Measurements from ENCODE around the gene PLEKHD1.
A peak's percentile ranks its signal among the peaks of the same experiment; 100 is the strongest.

The PLEKHD1 gene

DNA sequence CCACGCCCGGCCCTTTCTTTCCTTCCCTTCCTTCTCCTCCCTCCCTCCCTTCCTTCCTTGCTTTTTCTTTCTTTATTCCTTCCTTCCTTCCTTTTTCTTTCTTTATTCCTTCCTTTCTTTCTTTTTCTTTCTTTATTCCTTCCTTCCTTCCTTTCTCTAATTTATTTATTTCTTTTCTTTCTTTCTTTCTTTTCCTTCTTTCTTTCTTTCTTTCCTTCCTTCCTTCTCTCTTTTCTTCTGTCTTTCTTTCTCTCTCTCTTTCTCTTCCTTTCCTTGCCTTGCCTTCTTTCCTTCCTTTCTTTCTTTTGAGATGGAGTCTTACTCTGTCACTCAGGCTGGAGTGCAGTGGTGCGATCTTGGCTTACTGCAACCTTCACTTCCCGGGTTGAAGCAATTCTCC lies 74.2 kb downstream of the PLEKHD1 start:
- DNase-seq = no peak

DNA sequence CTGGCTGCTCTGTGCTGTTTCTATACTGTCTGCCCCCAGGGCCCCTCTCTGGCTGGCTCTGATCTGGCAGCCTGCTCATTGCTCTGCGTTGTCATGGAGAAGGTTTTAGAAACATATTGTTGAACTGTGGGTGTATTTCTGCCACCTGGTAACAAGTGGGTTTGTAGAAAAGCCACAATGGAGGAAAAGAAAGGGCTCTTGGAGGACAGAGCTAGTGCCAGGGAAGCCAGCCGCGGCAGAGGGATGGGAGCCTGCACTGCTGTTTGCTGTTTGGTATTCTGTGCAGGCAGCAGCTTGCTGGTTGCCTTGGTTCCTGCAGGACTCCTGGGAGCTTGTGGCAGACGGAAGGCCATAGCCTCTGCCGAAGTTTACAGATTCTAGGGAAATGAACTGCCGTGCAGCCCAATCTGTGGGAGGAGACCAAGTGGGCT lies 75.1 kb downstream of the PLEKHD1 start:
- no peak for DNase-seq

DNA sequence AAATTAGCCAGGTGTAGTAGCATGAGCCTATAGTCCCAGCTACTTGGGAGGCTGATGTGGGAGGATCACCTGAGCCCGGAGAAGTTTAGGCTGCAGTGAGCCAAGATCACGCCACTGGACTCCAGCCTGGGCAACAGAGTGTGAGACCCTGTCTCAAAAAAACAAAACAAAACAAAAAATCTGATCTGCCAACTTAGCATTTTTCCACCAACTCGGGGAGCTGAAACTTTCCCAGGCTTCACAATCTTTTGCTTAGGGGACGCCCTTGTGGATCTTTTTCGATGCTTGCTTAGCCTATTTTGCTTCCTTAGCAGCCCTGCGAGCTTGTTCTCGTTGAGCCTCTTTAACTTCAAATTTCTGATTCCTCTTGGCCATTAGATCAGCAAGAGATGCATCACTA lies 76.3 kb downstream of the PLEKHD1 start:
- DNase-seq = no peak

DNA sequence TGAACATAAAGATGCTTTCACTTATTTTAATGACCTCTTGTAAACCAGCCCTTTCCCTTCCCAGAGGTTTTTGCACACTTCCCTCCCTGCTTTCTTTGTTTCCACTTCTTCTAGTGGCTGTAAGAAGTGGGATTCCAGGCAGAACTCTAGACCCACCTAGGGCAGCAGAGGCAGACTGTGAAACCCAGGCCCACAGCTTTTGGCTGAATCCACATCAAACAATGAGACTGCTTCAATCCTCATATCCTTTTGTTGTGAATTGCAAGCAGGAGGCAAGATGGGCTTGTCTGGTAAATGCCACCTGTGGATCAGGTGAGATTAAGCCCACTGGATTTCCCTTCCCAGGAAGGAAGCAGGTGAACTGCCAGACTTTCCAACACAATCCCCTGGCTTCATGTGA lies 77.4 kb downstream of the PLEKHD1 start:
- DNase-seq = no peak

DNA sequence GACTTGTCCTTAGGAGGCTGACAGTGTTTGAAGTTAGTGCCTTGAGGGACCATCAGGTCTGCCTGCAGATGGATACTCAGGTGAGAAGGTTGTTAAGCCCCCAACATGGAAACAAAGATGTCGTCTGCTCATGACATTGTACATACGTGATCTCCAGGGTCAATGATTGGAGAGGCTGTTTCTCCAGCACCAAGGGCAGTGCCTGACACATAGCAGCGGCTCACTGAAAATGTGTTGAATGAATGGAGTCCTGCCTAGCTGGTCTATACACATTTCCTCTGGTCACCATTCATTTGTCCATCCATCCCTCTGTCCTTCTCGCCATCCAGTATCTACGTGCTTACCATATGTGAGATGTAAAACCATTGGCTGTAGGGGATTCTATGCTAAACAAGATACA lies 83.0 kb downstream of the PLEKHD1 start:
- DNase-seq = no peak

DNA sequence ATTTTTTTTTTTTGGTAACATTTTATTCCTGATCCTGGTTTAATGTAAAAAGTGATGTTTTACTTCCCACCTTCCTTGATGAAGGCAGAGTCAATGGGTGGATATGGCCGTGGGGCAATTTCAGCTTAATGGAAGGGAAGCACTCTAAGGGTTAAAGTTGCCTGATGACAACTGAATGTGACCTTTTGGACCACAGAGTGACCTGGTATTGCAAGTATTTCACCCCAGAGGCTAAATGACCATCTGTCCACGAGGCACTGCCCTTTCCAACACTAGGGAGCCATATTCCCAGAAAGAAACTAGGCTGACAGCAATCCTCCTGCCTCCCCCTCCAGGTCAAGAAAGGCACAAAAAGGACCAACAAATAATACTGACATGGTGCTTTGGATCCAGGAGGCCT lies 85.3 kb downstream of the PLEKHD1 start:
- DNase-seq = no peak

DNA sequence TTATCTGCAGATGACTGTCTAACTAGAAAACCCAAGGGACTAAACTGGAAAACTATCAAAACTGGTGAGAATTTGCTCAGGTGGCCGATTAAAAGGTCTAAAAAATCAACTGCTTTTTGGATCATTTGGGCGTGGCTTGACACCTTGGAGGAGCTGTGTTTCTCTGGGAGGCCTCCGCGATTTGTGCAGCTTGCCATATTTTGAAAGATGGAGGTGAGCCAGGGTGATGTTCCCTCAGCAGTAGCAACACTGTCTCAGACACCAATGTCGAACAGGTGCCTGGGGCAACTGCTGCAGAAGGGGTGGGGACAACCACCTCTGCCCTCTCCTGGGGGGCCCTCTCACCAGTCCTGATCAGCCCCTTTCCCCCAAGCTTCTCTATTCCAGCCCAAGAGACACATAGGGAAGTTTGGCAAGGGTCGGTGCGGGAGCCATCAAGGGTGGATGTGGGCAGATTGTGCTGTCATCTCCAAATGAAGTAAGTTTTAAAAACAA lies 86.4 kb downstream of the PLEKHD1 start:
- no peak for DNase-seq

DNA sequence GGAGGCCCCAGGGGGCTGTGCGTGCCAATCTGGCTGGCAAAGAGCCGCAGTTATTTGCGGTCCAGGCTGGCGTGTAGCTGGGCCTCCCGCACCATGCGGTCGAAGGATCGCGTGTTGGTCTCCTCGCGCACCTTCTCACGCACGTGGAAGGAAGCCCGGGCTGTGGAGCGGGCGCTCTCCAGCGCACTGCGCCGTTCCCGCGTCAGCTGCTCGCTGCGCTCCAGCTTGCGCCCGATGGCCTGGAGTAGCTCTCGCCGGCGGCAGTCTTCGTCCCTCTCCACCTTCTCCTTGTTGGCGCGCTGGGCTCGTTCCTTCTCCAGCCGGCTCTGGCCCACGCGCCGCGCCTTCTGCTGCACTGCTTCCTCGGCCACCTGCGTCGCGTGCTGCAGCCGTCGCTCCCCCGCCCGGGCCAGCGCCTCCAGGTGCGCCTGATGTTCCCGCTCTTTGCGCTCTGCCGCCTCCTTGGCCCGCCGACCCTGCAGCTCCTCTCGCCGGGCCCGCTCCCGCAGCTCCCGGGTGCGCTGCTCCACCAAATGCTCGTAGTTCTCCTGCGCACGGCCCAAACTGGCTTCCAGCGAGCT lies 87.0 kb downstream of the PLEKHD1 start:
- no peak for DNase-seq

DNA sequence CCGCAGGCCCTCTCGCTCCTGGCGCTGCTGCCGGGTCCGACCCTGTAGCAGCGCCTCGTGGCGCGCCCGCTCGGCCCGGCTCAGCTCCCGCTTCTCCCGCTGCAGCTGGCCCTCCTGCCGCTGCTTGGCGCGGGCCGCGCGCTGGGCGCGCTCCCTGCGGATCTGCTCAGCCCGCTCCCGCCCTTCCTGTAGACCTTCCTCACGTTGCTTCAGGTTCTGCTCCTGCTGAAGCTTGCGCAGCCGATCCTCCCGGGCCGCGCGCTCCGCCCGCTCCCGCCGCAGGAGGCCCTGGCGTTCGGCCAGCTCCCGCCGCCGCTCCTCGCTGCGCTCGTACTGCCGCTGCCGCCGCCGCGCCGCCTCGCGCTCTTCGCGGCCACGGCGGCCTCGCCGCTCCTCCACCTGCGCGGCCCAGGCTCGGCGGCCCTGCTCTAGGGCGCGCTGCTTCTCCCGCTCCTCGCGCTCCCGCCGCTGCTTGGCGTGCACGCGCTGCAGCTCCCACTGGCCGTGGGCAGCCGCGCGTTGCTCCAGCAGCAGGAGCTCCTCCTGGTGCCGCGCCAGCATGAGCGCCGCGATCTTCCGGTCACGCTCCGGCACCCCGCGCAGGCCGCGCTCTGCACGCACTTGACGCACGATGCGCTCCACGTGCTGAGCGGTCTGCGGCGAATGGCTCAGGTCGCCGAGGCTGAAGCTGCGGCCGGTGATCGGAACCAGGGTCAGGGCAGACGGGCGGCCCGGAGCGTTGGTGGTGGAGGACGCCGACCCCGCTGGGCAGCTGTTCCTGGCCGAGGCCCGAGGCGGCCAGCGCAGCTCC lies 87.7 kb downstream of the PLEKHD1 start:
- DNase-seq = no peak

DNA sequence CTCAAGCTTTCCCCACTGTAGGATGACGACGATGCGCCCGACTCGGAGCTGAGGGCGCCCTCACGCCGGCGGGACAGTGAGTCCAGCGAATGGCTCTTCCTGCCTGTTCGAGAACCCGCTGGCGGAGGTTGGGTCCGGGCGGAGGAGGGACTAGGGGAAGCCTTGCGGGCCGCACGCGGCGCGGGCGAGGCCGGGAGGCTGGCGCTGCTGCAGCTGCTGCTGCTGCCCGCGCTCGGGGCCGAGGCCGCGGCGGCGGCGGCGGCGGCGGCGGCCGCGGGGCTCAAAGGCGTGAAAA lies 88.3 kb downstream of the PLEKHD1 start:
- DNase-seq = no peak

DNA sequence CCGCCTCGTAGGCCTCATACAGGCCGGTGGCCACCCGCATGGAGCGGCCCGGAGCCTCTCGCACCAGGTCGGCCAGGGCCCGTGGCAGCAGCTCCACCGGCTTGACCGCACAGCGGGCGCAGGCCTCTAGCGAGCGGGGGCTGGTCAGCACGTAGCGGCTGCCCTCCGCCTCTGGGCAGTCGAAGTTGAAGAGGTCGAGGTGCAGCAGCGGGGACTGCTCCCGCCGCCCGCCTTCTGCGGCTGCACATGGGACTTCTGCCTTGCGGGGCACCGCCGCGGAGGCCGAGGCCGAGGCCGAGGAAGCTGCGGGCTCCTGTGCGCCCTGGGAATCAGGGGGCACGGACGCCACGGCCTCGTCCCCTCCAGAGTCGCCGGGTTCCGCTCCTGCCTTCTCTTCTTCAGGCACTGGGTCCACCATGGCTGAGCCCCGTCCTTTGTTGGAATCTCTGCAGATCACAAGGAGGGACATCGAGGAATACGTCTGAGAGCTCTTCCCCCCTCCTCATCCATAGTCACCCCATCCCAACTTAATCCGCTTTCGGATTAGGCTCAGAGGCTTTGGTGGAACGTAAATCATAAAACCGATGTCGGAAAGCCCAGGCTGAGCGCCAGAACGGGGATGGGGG lies 88.8 kb downstream of the PLEKHD1 start:
- DNase-seq = no peak

DNA sequence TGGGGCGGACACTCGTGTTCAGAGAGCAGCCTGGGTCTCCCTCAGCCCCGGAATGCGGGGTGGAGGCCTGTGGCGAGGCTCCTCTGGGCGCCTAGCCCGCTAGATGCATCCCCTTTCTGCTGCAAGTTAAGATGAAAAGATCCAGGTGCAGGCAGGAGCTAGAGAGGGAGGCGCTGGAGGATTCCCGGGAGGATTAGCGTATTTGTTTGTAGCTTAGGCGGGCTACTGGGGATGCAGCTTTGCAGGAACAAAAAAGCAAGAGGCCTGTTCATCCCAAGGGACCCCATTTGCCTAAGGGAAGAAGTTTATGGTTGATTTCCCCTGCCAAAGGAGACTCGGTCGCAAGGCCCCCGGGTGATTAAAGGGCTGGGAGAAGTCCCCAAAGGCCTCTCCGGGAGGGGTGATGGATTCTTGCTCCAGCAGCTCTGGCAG lies 89.3 kb downstream of the PLEKHD1 start:
- DNase-seq = no peak

DNA sequence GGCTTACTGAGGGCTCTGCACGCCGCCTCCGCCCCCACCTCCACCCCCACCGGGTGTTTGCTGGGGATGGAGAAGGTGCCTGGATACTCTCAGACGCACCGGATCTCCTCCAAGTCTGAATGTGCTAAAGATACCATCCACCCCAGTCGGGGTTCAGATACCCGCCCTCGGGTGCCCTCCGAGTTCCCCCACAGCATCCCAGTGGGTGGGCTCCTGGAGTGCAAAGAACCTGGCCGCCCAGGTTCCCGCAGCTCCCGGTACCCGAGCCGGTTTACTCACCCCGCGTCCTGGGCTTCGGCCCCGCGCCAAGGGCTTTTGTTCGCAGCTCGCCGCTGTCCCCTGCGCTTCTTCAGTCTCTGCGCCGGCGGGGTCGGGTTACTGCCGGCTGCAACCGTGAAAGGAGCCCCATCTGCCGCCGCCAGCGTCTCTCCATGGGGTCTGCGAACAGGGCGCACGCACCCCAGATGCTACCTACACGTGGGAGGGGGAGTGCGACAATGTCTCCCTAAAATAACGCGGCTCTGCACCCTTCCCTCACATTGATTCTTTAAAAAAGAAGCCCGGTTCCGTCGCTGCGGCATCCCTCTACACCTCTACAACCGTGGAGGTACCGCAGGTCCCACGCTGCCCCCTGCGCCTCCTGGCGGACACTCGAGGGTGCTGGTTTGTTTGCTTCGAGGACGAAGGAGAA lies 89.9 kb downstream of the PLEKHD1 start, which contains the start of gene CCDC177:
Gene CCDC177, minus strand, starts transcription at position 609 of the 691 bp plus-strand sequence. CDS start 1,249 bp downstream, outside the sequence.
- DNase-seq = peak; percentile 78

DNA sequence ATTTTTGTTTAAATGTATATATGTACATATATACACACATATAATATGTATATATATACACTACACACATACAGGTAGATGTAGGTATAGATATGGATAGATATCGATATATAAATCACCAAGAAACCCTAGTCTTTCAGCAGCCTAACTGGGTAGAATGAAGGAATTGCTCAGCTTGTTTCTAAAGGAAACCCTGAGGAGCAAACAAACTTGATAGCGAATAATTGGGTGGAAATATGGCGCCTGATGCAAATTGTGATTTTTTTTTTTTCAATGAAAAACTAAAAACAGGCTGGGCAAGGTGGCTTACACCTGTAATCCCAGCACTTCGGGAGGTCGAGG lies 90.4 kb downstream of the PLEKHD1 start:
- DNase-seq = no peak

DNA sequence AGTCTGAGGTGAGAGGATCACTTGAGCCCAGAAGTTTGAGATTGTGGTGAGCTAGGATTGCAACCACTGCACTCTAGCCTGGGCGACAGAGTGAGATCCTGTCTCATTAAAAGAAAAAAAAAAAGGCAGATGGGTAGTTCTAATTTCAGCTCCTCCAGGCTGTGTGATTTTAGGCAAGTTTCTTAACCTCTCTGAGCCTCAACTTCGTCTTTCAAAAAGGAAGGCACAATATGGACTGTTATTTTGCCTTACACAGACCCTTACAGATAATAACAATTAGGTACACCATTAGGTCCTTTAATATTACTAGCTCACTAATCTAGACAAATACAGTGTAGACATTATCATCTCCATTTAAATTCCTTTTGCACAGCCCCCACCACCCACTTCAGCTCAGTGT lies 94.9 kb downstream of the PLEKHD1 start:
- DNase-seq = no peak

DNA sequence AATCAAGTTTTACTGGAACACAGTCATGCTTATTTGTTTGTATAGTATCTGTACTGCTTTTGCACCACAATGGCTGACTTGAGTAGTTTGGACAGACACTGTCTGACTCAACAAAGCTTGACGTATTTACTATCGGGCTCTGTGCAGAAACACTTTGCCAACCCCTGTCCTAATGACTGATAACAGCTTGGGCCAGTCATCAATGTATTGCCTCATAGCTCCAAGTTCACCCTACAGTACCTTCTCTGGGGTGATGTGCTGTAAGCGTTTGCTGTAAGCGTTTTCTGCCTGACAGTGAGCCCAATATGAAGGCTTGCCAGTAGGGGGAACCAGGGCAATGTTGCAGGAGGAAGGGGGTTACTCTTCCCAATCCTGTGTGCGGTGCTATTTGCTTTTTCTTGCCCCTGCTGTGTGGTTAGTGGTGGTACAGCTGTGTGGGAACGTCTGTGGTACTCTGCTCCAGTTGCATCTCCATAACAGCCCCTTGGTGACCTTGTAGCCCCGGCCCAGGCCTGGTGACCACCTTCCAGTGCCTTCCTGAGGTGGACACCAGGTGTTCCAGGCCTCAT lies 95.6 kb downstream of the PLEKHD1 start:
- DNase-seq = peak; percentile 37

Measured in activated CD4-positive, alpha-beta T cell treated with anti-CD3 and anti-CD28 coated beads, Interleukin-2, Interleukin-6, amounts not matched to agents 100 ng/mL and 50 ng/mL, durations not matched to agents 16 hours and 8 hours (primary cell).